Glomerular visceral epithelial cell (primary cell): ENCODE measurements around the gene VCAN.

Experiments
- DNase-seq: peaks from one replicate; pipeline ENCODE4 v3.0.0-alpha.2; 2016; ENCODE audit errors: extremely low spot score

VCAN gene

GRCh38 chr5:83564069-83564749 lies 92.7 kb downstream of the VCAN start:
- peak; percentile 62 for DNase-seq

- DNase-seq, result no peak
Measured at GRCh38 chr5:83567741-83568140, 96.2 kb downstream of the VCAN start.

- peak; percentile 85 for DNase-seq
Measured at GRCh38 chr5:83568186-83568585, 96.6 kb downstream of the VCAN start.

DNA sequence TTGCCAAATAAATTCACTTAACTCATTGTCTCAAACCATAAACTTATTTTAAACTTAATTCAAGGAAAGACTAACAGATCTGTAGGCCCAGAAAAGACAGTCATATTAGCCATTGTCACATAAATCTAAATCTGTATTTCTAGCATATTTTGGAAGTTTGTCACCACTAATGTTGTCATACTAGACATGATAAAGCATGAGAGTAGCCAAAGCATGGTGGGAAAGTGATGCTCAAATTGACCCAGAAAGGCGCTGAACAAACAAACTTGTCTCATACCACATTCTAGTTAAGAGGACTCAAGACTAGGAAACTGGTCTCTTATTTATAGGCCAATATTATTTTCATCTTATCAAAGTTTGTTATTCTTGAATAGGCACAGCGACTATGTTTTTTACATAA lies 99.4 kb downstream of the VCAN start:
- DNase-seq, result no peak

DNA sequence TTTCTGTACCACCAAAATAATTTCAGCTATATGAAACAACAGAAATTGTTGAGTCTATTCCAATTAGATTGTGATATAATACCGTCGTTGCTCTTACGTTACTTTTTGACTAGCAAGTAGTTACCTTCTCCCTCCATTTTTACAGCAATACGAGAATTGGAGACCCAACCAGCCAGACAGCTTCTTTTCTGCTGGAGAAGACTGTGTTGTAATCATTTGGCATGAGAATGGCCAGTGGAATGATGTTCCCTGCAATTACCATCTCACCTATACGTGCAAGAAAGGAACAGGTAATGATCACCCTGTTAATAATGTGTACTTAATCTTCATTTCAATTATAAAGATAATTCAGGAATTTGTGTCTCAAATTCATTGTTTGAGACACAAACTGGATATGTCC lies 100.7 kb downstream of the VCAN start:
- DNase-seq, result no peak

DNA sequence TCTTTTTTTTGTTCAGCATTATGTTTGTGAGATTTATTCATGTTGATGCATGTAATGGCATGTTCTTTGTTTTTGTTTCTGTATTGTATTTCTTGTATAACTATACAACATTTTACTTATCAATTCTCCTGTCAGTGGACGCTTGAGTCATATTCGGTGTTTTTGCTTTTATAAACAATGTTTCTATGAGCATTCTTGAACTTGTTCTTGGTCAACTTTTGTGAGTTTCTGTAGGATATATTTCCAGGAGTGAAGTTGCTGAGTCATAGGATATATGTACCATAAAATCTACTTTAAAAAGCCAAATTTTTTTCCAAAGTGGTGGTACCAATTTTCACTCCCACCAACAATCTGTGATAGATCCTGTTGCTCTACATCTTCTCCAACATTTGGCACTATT lies 104.8 kb downstream of the VCAN start:
- DNase-seq, result no peak

- peak; percentile 53 for DNase-seq
Measured at GRCh38 chr5:83577036-83577636, 105.6 kb downstream of the VCAN start.

DNA sequence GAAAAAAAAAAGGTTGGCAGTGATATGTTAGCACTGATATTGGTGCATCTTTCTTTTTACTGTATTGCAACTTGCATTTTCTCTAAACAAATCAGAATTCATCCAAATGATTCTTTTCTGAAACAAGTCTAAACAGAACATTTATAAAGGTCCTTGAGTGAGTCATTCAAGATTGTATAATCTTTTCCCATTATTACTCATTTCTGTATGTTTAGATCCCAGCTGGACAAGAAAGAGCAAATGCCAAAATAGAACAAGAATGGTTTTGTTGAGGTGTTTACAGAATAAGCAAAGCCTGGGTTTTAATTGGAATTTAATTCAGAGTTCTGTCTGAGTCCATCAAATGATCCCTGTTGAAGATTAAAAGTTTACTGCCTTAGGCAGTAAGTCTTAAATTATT lies 112.3 kb downstream of the VCAN start:
- no peak for DNase-seq

DNA sequence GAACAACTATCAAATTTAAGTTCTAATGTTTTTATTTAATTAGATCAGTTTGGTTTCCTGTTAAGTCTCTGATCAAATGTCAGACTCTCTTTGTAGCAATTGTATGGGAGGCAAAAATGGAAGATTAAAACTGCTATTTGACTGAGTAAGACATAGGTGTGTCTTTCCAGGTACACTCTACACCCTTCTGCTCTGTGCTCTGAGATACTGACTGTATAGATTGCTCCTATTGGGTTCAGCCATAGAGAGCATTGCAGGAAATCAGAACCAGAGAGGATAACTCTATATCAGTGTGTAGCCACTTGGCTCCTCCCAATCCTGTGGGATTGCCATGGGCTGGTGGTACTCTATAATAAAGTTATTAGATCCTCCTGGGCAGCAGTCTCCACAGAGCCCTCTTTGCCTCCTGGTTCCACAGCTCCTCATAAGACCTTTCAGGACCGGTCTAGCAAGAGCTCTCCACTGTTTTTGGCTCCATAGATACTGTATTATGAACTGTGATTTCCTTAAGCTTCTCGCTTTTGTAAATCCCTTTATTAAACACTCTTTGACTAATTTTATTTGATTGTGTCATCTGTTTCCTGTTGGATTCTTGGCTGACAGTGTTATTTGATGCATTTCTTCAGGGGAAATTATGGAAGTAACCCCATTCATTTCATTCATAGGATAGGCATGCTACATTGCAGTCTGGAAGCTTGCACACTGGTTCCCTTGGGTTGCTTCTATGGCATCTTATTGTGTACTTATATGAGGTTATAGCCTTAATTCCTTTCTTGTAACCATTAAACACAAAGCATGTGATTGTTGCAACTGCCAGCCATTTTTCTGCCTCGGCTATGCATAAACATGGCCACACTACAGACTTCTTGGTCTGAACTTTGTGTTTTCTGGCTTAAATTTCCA lies 115.6 kb downstream of the VCAN start:
- DNase-seq, result no peak

DNA sequence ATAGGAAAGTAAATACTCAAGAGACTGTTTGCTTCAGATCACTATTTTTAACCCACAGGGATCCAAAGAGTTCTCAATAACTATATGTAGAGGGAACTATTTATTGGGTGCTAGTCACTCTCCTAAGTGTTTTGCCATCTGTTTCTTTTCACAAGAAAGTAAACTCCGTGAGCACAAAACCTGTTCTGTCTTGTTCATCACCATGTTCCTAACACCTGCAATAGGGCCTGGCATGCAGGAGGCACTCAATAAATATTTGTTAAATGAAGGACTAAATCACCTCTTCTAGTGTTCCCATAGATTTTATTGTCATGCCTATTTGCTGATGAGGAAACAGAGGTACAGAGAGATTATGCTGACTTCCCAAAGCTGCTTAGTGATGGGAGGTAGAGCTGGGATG lies 118.2 kb downstream of the VCAN start:
- no peak for DNase-seq

DNA sequence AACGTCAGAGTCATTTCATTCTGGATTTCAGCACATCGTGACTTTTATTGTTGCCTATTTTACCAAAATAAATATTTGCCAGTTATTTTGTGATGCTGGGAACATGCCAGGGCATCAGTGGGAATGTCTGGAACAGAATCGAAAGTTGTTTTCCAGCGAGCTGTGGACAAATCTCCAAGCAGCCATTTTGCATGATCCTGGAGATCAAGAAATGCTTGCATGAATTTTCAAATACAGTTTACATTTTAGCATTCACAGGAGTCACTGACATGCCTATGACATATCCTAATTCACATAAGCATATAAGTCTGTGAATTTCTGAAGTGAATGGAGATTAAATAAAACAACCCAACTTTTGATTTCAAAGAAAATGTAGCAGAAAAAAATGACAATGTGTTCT lies 119.4 kb downstream of the VCAN start:
- DNase-seq, result no peak

DNA sequence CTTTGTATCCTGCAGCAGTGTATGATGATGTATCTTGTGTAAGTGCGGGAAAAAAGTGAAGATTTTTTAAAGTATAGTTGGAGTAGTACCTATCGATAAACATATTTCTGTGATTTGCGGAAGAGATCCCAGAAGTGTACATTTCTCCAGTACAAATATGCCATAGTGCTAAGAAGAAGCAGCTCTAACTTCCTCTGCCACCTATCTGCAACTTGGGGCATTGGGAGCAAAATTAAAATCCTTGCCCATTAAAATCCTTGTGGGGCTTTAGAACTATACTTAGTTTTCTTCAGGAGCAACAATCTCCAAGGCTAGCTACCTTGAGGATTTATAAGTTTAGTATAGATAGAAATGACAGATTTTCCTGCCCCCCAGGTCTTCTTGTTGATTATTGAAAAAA lies 123.7 kb downstream of the VCAN start:
- no peak for DNase-seq

DNA sequence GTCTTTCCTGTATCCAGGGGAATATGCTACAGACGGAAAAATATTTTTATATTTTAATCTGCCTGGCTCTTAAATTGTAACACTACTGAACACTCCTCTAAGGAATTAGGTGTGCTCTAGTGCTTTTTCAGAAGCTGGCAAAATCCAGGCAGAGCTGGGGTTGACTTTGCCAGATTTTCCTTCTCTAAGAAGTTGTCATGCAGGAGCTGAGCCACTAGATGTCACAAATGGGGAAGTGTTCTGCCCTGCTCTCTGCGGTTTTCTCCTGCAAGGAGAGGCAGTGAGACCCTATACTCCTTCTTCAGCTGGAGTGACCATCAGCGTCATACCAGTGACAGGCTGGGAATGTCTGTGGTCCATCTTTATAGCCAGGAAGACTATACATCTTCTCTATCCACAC lies 136.6 kb downstream of the VCAN start:
- DNase-seq, result peak; percentile 69

- no peak for DNase-seq
Measured at GRCh38 chr5:83614841-83615240, 143.3 kb downstream of the VCAN start.

DNA sequence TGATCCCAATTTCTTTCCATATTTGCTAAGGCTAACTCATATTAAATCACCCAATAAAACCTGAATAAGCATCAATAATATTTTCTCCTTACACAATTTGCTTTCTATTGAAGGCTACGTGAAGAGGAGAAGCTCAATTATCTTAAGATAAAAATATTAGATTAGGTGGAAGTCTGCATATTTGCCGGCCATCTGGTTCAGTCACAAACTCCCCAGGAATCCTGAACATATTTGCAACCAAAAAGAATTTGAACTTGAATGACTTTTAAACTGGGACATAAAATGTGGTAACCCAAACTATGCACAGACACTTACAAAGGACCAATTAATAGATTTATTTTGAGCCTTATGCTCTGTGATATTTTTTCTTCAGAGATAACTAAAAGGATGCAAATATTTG lies 156.8 kb downstream of the VCAN start:
- DNase-seq, result no peak
